Umbilical cord (tissue), 2 donors: ENCODE data around the gene ADAMTS20. TPM values are rescaled to one million over a fixed set of nuclear protein-coding genes. Genes with fewer than 3 reads are reported as not detected.
"Not testable (repeated sequence)": the region's sequence is repeated elsewhere in the genome, so short reads cannot be mapped to it uniquely, and the experiment has no call there.

ENCODE experiments used
- DNase-seq: peaks from one replicate; pipeline ENCODE4 v3.0.0-alpha.2; 2015; ENCODE audit warnings: low spot score
- total RNA-seq: library from RNA; depleted of rRNA; stranded (reverse); fragments of >200 nt; gene quantifications from one replicate; pipeline ENCODE4 v1.2.3, GENCODE V29; 2014; ENCODE audit warnings: low replicate concordance; ENCODE audit not compliant: insufficient read depth

ADAMTS20 gene
- 4.6 TPM for total RNA-seq

- peak; percentile 74 for DNase-seq
These were observed at the start of gene ADAMTS20 for GRCh38 chr12:43551971-43552559. TSS of gene ADAMTS20 (minus strand) at chr12:43552203. CDS start at chr12:43551921, 282 bp downstream.

- no peak for DNase-seq
These were observed 47.7 kb upstream of the ADAMTS20 start for GRCh38 chr12:43599708-43600107.

- DNase-seq = no peak
These were observed 47.1 kb upstream of the ADAMTS20 start for GRCh38 chr12:43599066-43599465.

- no peak for DNase-seq
These were observed 38.3 kb upstream of the ADAMTS20 start for GRCh38 chr12:43590307-43590706.

GRCh38 chr12:43586646-43587245 lies 34.7 kb upstream of the ADAMTS20 start:
- no peak for DNase-seq

GRCh38 chr12:43585676-43586075 lies 33.7 kb upstream of the ADAMTS20 start:
- DNase-seq = no peak

GRCh38 chr12:43580601-43581000 lies 28.6 kb upstream of the ADAMTS20 start:
- no peak for DNase-seq

GRCh38 chr12:43579206-43579605 lies 27.2 kb upstream of the ADAMTS20 start:
- no peak for DNase-seq

- peak; percentile 70 for DNase-seq
These were observed 26.8 kb upstream of the ADAMTS20 start for GRCh38 chr12:43578782-43579181.

- DNase-seq = no peak
These were observed 25.4 kb upstream of the ADAMTS20 start for GRCh38 chr12:43577381-43577780.

- no peak for DNase-seq
These were observed 24.2 kb upstream of the ADAMTS20 start for GRCh38 chr12:43576162-43576561.

GRCh38 chr12:43571885-43572284 lies 19.9 kb upstream of the ADAMTS20 start:
- DNase-seq = no peak

- no peak for DNase-seq
These were observed 4.1 kb upstream of the ADAMTS20 start for GRCh38 chr12:43556057-43556456.

GRCh38 chr12:43551279-43551970 lies 578 bp downstream of the ADAMTS20 start:
- peak; percentile 24 for DNase-seq

- peak; percentile 13 for DNase-seq
These were observed 1.2 kb downstream of the ADAMTS20 start for GRCh38 chr12:43550831-43551271.

GRCh38 chr12:43544703-43545102 lies 7.3 kb downstream of the ADAMTS20 start:
- DNase-seq = no peak

GRCh38 chr12:43540470-43540869 lies 11.5 kb downstream of the ADAMTS20 start:
- DNase-seq = peak; percentile 20

GRCh38 chr12:43537675-43538074 lies 14.3 kb downstream of the ADAMTS20 start:
- DNase-seq = not testable (repeated sequence)

GRCh38 chr12:43516045-43516444 lies 36.0 kb downstream of the ADAMTS20 start:
- no peak for DNase-seq

GRCh38 chr12:43501703-43502102 lies 50.3 kb downstream of the ADAMTS20 start:
- peak; percentile 29 for DNase-seq

- peak; percentile 96 for DNase-seq
These were observed 58.7 kb downstream of the ADAMTS20 start for GRCh38 chr12:43493261-43493797.

GRCh38 chr12:43482311-43483085 lies 69.5 kb downstream of the ADAMTS20 start:
- no peak for DNase-seq
